Activated CD8-positive, alpha-beta memory T cell treated with anti-CD3 and anti-CD28 coated beads, Interleukin-2, amount 50 U/mL, for 1 hour (primary cell): Measurements from ENCODE around the gene PLEKHA7.
"Not testable (repeated sequence)": the region's sequence is repeated elsewhere in the genome, so short reads cannot be mapped to it uniquely, and the experiment has no call there.

ENCODE experiments used
- DNase-seq: peaks from one replicate; pipeline ENCODE4 v3.0.0-alpha.2; 2020; ENCODE audit errors: extremely low read depth

Gene PLEKHA7

GRCh38 chr11:16909359-16910035, 104.7 kb downstream of the PLEKHA7 start:
- no peak for DNase-seq

GRCh38 chr11:16905375-16905774, 108.8 kb downstream of the PLEKHA7 start:
- DNase-seq: no peak

DNA sequence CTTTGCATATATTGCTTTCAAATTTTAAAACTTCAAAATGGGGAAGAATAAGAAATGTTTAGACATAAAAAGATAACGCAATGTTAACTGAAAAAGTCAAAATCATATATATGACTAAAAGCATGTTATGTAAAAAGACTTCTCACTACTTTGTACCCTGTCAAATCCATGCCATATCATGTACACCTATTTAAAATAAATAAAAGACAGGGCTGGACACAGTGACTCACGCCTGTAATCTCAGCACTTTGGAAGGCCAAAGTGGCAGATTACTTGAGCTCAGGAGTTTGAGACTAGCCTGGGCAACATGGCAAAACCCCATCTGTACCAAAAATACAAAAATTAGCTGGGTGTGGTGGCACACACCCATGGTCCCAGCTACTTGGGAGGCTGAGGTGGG, 109.5 kb downstream of the PLEKHA7 start:
- DNase-seq: not testable (repeated sequence)

GRCh38 chr11:16902781-16903378, 111.3 kb downstream of the PLEKHA7 start:
- no peak for DNase-seq

GRCh38 chr11:16902182-16902581, 112.0 kb downstream of the PLEKHA7 start:
- no peak for DNase-seq

GRCh38 chr11:16900491-16900890, 113.7 kb downstream of the PLEKHA7 start:
- DNase-seq: no peak

DNA sequence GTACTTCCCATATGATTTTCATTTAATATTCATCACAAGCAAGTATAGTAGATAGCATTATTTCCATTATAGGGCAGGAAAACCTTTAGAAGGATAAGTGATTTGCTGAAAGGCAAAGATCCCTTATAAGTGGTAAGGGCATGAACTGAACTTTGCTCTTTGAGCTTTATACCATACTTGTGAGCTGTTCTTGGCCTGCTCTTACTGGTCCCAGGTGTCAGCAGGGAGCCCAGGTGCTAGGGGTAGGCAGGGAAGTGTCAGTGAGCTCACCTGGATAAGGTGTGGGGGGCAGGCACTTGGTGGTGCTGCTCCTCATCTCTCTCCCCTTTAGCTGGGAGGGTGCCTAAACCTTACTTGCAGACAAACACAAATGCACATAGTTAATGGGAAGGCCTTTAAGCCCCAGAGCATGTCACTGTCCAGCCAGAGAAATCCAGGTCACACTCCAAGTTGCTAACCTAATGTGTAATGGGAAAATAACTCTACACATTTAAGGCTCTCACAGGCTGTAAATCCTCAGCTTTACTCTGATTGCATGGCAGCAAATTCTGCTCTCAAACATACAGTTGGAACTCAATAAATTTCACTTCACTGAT, 114.4 kb downstream of the PLEKHA7 start:
- DNase-seq: no peak

- no peak for DNase-seq
Observed at GRCh38 chr11:16898274-16898985, 115.8 kb downstream of the PLEKHA7 start.

DNA sequence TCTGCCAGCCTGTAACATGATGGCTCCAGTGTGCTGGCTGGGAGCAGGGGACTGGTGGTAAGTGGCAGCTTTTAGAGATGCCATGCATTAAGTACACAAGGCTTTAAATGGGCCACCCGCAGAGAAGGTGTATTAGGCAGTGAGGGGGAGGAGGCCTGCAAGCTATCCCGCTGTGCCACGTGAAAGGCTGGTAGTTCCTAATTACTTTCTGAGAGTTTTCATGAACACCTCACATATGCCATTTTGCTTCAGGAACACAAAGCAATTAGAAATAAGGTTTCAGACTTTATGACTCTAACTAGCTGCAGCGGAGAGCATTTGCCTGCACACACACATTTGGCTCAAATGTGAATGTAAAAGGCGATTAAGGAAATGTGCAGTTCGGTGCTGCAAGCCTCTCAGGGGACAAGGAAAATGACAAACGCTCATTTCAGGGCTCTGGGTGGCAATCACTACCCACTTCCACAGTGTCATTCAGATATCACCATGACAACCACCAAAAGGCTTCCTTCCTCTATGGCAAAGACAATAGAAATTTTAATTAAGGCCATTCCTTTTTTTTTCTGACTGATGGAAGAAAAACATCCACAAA, 116.6 kb downstream of the PLEKHA7 start:
- no peak for DNase-seq

- DNase-seq: no peak
Observed at GRCh38 chr11:16896729-16897469, 117.3 kb downstream of the PLEKHA7 start.

DNA sequence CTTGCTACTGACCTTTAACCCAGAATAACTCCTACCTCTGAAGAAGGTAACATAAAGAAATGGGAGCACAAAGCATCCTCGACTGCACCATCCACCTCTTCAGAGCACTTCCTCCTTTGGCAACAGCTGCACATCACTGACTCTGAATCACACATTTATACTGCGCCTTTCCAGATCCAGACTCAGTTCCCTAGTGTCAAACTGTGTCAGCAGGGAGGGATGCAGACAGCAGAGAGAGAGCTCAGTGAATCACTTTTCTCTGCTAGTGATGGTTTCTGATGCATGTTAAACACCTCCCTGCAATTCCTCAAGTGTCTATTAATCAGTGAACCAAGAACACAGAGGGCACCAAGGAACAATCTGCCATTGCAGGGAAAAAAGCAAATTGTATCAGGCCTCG, 118.9 kb downstream of the PLEKHA7 start:
- DNase-seq: no peak

DNA sequence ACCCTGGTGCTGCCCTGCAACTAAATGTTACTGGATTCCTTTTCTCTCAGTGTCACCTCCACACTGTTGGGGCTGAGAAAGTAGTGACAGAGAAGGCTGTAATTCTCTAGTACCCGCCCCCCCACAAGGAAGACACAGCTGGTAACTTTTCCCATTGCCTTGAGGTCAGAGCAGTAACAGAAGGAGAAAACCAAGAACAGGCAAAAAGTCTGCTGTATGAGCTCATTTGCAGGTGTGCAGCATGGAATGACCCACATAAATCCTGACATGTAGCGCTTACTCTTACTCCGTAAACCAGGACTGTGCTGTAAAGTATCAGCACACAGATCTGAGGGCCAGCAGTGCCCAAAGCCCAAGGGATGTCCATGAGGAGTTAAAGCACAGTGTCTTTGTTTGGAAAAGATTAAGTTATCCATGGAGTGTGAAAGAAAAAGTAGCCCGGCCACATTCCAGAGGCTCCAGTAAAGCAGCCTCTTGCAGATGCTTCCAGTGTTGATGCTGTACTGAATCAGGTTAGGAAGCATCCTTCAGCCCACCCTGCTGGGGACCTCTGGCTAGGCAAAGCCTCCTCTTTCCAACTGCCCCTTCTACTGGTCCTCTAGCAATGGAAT, 120.7 kb downstream of the PLEKHA7 start:
- no peak for DNase-seq

- DNase-seq: no peak
Observed at GRCh38 chr11:16891964-16892363, 122.2 kb downstream of the PLEKHA7 start.

- no peak for DNase-seq
Observed at GRCh38 chr11:16891165-16891564, 123.0 kb downstream of the PLEKHA7 start.

DNA sequence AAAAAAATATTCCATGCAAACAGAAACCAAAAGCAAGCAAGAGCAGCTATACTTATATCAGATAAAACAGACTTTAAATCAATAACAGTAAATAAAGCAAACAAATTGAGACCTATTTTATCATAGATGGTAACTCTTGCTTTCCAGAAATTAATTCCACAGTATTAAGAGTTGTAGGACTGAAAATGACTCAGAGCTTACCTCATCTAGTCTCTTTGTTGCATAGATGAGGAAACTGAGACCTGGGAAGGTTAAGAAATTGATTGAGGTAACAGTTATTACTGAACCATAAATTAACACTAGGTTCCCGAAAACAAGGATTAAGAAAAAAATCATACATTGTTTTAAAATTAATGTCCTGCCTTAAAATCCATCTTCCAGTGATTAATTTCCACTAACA, 123.8 kb downstream of the PLEKHA7 start:
- no peak for DNase-seq

- no peak for DNase-seq
Observed at GRCh38 chr11:16889905-16890304, 124.3 kb downstream of the PLEKHA7 start.

GRCh38 chr11:16889010-16889409, 125.2 kb downstream of the PLEKHA7 start:
- DNase-seq: not testable (repeated sequence)

- DNase-seq: not testable (repeated sequence)
Observed at GRCh38 chr11:16887887-16888286, 126.3 kb downstream of the PLEKHA7 start.

DNA sequence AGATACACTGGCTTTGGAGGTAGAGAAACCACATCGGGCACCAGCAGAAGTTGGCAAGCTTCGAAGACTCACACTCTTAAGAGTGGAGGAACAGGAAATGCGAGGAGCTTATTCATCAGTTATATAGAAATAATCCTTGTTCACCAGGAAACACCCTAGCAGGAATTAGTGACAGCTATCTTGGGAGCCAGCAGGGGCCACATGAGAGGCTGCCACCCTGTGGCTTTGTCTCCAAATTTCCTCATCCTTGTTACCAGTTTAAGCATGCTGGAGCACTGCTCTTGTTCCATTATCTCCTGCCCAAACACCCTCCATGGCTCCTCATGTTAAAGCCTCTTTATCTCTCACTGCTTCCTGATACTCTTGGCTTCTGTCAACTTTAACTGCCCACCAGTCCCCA, 131.0 kb downstream of the PLEKHA7 start:
- no peak for DNase-seq

DNA sequence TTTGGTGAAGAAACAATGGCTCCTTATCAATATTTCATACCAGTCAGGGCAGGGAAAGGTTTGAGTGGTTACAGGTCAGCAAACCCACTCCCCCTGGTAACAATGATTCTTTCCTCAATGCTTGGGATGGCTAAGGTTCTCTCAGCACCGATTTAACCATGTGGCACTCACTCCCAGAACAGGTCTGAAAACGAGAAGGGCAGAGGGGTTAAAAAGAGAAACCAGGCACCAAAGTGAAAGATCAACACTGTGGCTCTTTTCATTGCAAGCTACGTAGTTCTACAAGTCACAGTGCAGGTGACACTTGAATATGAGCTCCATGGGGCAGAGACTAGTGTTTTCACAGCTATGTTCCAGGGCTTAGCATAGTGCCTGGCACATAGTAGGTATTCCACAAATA, 132.4 kb downstream of the PLEKHA7 start:
- DNase-seq: no peak

GRCh38 chr11:16881074-16881709, 133.0 kb downstream of the PLEKHA7 start:
- no peak for DNase-seq
